GM11168 (cell line): Measurements from ENCODE around the gene SYNE4.
"Not testable (repeated sequence)": the region's sequence is repeated elsewhere in the genome, so short reads cannot be mapped to it uniquely, and the experiment has no call there.

Source experiments
- in situ Hi-C: fragments of 300-500 bp; cut with MboI; formaldehyde crosslinking; loops from one replicate; pipeline ENCODE4 v1.12.0; 2022; ENCODE audit warnings: low sequenced_read_pairs; ENCODE audit not compliant: unreplicated experiment

SYNE4 gene

GRCh38 chr19:35991731-35992450 lies 16.7 kb downstream of the SYNE4 start:
- in situ Hi-C loops = no loop called here

DNA sequence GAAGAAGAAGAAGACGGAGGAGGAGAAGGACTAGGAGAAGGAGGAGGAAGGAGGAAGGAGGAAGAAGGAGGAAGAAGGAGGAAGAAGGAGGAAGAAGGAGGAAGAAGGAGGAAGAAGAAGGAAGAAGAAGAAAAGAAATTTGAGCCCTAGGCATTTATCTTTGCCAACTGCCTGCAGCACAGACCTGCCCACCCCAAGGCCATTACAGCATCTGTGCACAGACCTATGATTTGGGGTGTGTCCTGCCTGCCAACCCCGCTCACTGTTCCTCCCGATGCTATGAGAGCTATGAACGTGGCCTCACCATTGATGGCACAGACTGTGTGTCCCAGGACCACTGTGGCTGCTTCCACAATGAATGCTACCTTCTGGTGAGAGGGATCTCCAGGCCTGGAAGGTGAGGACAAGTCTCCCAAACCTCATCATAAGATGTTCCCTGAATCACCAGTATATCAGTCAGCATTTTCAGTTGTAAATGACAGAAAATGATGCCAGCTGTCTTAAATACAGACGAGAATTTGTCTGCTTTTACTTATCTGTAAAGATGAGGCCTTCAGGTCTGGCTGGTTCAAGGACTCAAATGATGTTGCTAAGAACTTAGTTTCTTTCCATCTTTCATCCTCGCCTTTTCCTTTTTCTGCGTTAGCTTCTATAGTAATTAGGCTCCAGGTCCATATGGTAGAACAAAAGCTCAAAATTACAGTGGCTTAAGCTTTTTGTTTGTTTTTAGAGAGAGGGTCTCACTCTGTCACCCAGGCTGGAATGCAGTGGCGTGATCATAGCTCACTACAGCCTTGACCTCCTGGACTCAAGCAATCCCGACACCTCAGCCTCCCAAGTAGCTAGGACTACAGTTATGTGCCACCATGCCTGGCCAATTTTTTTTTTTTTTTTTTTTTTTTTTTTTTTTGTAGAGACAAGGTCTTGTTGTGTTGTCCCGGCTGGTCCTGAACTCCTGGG lies 17.6 kb downstream of the SYNE4 start:
- in situ Hi-C loops = no loop called here

GRCh38 chr19:35990156-35990555 lies 18.5 kb downstream of the SYNE4 start:
- in situ Hi-C loops = no loop called here

GRCh38 chr19:35988824-35989223 lies 19.8 kb downstream of the SYNE4 start:
- in situ Hi-C loops = no loop called here

- in situ Hi-C loops = no loop called here
Observed at GRCh38 chr19:35987571-35987896, 21.1 kb downstream of the SYNE4 start.

GRCh38 chr19:35986664-35987570 lies 21.7 kb downstream of the SYNE4 start:
- in situ Hi-C loops = no loop called here

DNA sequence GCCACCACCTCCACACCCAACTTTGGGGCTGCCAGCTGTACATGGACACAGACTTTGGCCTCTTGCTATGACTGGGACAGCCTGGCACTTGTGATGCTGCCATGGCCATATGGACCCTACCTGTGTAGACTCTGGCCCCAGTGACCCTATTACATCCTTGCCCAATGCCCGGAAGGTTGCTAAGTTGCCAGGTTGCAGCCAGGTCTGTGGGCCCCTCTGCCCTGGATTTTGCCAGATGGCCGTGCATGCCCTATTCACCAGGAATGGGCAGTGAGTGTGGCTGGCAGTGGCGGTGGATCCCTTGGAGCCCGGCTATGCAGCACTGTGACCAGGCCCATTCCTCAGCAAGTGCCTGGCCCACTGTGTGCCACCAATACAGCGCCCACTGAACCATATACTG lies 22.5 kb downstream of the SYNE4 start:
- in situ Hi-C loops = no loop called here

DNA sequence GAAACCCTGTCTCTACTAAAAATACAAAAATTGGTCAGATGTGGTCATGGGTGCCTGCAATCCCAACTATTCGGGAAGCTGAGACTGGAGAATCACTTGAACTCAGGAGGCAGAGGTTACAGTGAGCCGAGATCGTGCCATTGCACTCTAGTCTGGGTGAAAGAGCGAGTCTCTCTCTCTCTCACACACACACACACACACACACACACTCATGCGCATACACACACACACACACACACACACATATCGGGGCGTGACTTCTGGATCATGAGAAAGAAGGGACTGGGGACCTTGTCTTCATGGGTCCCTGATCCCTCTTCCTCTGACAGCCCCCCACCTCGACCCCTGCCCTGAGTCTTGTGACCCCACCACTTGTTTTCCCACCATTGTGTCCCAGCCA lies 25.4 kb downstream of the SYNE4 start:
- in situ Hi-C loops = no loop called here

DNA sequence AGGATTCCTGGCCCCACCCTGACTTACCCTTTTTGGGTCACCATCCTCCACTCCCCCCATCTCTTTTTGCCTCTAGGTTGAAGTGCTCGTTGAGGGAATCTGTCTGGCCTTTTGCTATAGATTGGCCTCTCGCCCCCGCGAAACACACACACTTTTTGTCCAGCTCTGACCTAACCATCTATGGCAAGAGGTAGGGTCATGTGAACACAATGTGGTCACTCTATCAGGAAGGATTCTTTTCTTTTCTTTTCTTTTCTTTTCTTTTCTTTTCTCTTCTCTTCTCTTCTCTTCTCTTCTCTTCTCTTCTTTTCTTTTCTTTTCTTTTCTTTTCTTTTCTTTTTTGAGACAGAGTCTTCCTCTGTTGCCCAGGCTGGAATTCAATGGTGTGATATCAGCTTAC lies 27.6 kb downstream of the SYNE4 start:
- in situ Hi-C loops = not testable (repeated sequence)

- in situ Hi-C loops = no loop called here
Observed at GRCh38 chr19:35978832-35979365, 29.7 kb downstream of the SYNE4 start.

DNA sequence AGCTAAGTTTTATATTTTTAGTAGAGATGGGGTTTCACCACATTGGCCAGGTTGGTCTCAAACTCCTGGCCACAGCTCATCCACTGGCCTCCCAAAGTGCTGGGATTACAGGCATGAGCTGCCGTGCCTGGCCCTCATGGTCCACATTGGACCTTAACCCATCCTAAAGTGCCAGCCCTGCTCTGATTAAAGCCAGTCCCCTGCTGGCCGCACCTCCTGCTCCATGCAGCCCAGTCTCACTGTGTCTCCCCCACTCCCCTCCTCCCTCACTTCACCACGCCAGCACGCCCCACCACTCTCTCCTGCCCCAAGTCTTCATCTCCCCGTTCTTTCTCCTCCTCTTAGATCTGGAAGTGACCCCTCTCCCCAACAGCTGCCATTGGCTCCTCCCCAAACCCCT lies 30.3 kb downstream of the SYNE4 start:
- in situ Hi-C loops = no loop called here

GRCh38 chr19:35977446-35978222 lies 31.0 kb downstream of the SYNE4 start:
- in situ Hi-C loops = no loop called here

DNA sequence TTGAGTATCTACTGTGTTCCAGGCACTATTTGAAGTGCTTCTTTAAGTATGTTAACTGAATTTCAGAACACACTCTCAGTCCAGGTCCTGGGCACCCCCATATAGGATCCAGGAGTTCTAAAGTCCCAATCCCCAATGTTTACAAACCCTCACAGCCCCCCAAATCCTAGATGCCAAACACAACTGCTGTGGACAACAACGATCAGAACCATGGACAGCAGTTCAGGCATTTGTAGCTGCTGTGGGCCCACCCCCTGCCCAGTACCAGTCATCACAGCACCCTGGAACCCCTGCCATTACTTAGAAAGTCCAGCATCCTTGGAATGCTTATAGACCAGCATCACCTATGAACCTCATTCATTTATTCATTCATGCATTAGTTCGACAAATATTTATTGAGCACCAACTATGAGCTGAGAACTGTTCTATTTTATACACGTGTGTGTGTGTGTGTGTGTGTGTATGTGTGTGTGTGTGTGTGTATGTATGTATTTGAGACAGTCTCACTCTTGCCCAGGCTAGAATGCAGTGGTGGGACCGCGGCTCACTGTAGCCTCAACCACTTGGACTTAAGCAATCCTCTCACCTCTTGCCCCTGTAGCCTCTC lies 32.9 kb downstream of the SYNE4 start:
- in situ Hi-C loops = no loop called here

GRCh38 chr19:35973487-35973886 lies 35.1 kb downstream of the SYNE4 start:
- in situ Hi-C loops = no loop called here

DNA sequence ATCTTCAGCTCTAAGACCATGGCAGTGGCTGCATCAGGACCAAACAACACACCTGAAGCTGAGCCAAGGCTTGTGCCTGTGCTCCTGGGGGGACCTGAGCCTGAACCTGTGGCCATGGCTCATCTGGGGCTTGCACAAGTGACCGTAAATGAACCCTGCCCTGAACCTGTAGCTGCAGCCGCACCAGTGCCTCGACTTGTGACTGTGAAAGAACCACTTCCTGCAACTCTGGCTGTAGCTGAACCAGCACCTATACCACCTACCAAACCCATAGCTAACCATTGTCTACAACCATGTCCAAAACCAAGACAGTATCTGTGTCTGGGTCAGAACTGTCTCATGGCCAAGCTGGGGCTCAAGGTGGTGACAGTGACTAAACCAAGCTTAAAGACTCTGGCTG lies 41.8 kb downstream of the SYNE4 start:
- in situ Hi-C loops = no loop called here

GRCh38 chr19:35963514-35963913 lies 45.1 kb downstream of the SYNE4 start:
- in situ Hi-C loops = no loop called here

GRCh38 chr19:35960432-35960972 lies 48.1 kb downstream of the SYNE4 start:
- in situ Hi-C loops = no loop called here

DNA sequence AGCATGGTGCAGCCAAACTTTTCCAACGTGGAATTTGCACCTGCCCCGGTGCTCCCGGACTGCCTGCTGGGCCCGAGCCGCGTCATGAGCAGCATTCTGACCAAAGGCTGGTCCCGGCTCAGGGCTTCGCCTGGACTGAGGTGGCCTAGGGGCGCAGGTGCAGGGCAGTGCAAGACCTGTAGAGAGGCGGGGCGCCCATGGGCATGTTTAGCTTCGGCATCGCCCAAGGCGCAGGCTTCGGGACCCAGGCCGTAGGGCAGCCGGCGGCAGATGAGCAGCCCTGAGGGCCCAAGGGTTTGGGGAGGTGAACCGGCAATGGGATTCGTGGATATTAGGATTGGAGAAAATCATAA lies 48.7 kb downstream of the SYNE4 start:
- in situ Hi-C loops = no loop called here
